ENCODE data around the gene UXT.

Gene UXT

GRCh38 chrX:47620303-47620685 is 38.7 kb downstream of the UXT start:
- no peak for ATAC-seq
- TF ChIP-seq ZFP3 (CRISPR knock-in tag; IDR thresholded peaks at IDR 0.05) (no peak), TCF4 (CRISPR knock-in tag; IDR thresholded peaks at IDR 0.05; ENCODE audit: borderline replicate concordance) (no peak), PPARA (CRISPR knock-in tag; IDR thresholded peaks at IDR 0.05; ENCODE audit: borderline replicate concordance) (no peak)

DNA sequence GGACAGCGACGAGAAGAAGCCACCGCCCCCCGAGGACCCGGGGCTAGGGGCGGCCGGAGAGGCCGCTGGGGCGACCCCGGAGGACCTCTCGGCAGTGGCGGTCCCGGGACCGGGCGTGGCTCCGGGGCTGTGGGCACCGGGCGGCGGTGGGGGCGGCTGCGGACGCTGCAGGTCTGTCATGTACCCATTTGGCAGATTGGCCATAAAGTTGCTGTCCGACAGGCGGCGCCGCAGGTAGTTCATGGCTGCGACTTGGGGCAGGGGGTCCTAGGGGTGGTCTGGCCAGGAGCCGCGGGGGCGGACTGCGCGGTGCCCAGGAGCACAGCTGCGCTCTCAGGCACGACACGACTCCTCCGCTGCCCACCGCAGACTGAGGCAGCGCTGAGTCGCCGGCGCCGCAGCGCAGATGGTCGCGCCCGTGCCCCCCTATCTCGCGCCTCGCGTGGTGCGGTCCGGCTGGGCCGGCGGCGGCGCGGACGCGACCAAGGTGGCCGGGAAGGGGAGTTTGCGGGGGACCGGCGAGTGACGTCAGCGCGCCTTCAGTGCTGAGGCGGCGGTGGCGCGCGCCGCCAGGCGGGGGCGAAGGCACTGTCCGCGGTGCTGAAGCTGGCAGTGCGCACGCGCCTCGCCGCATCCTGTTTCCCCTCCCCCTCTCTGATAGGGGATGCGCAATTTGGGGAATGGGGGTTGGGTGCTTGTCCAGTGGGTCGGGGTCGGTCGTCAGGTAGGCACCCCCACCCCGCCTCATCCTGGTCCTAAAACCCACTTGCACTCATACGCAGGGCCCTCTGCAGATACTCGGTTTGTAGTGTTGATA is 39.3 kb downstream of the UXT start, which contains the start of gene SYN1:
Gene SYN1 (minus strand): TSS at position 372 of the 817 bp plus-strand sequence. CDS start 129 bp downstream, at position 243.
- TF ChIP-seq, protein P1, sequence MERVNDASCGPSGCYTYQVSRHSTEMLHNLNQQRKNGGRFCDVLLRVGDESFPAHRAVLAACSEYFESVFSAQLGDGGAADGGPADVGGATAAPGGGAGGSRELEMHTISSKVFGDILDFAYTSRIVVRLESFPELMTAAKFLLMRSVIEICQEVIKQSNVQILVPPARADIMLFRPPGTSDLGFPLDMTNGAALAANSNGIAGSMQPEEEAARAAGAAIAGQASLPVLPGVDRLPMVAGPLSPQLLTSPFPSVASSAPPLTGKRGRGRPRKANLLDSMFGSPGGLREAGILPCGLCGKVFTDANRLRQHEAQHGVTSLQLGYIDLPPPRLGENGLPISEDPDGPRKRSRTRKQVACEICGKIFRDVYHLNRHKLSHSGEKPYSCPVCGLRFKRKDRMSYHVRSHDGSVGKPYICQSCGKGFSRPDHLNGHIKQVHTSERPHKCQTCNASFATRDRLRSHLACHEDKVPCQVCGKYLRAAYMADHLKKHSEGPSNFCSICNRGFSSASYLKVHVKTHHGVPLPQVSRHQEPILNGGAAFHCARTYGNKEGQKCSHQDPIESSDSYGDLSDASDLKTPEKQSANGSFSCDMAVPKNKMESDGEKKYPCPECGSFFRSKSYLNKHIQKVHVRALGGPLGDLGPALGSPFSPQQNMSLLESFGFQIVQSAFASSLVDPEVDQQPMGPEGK (CRISPR knock-in tag; IDR thresholded peaks at IDR 0.05; ENCODE audit: borderline replicate concordance), result no peak
- TF ChIP-seq OSR1 (CRISPR knock-in tag; IDR thresholded peaks at IDR 0.05), result no peak
- no peak for TF ChIP-seq CSRNP3 (CRISPR knock-in tag; IDR thresholded peaks at IDR 0.05)
- TF ChIP-seq ZNF565 (CRISPR knock-in tag; conservative IDR thresholded peaks at IDR 0.05; ENCODE audit: low read depth), result no peak
- TF ChIP-seq TSHZ2 (CRISPR knock-in tag; IDR thresholded peaks at IDR 0.05), result no peak
- no peak for TF ChIP-seq ESRRG (CRISPR knock-in tag; IDR thresholded peaks at IDR 0.05)
- peak; percentile 72 for ATAC-seq

GRCh38 chrX:47618923-47619485 is 40.0 kb downstream of the UXT start:
- no peak for ATAC-seq
- TF ChIP-seq, protein P2, sequence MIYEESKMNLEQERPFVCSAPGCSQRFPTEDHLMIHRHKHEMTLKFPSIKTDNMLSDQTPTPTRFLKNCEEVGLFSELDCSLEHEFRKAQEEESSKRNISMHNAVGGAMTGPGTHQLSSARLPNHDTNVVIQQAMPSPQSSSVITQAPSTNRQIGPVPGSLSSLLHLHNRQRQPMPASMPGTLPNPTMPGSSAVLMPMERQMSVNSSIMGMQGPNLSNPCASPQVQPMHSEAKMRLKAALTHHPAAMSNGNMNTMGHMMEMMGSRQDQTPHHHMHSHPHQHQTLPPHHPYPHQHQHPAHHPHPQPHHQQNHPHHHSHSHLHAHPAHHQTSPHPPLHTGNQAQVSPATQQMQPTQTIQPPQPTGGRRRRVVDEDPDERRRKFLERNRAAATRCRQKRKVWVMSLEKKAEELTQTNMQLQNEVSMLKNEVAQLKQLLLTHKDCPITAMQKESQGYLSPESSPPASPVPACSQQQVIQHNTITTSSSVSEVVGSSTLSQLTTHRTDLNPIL (CRISPR knock-in tag; IDR thresholded peaks at IDR 0.05; ENCODE audit: low read depth), result no peak
- TF ChIP-seq ZNF70 (CRISPR knock-in tag; IDR thresholded peaks at IDR 0.05) (no peak), POU6F1 (CRISPR knock-in tag; IDR thresholded peaks at IDR 0.05; ENCODE audit: borderline replicate concordance, low read depth) (no peak)

- TF ChIP-seq ZC3H10 (CRISPR knock-in tag; IDR thresholded peaks at IDR 0.05) (no peak), CSRNP3 (CRISPR knock-in tag; IDR thresholded peaks at IDR 0.05) (no peak)
- ATAC-seq, result no peak
Measured at GRCh38 chrX:47614618-47615017, 44.4 kb downstream of the UXT start.
